WTC11 (cell line): Measurements from ENCODE around the gene SPRR1A. TPM values are rescaled to one million over a fixed set of nuclear protein-coding genes. Genes with fewer than 3 reads are reported as not detected.

Experiments used
- ATAC-seq: fragments of 200-7000 bp; cut with Tn5 transposase; 2 replicates; pipeline ENCODE4 v1.10.0; 2021; ENCODE audit warnings: mild to moderate bottlenecking, moderate library complexity
- CTCF ChIA-PET: fragments of 300-600 bp; sonication (Branson Sonifier 250); formaldehyde crosslinking; loops from one replicate; lab custom pipeline; 2021; ENCODE audit warnings: antibody characterized with exemption; lab: Charles Lee
- POLR2A ChIA-PET: fragments of 350-600 bp; sonication (Branson Sonifier 250); formaldehyde crosslinking; loops from one replicate; lab custom pipeline; 2021; ENCODE audit warnings: antibody characterized with exemption; lab: Charles Lee
- DNase-seq: peaks from one replicate; pipeline ENCODE4 v3.0.0; 2021; ENCODE audit warnings: low spot score
- H3K27ac Mint-ChIP-seq: 2 replicates; pipeline ENCODE4 v1.8.0; 2021; ENCODE audit warnings: mixed read lengths
- H3K27me3 Mint-ChIP-seq: 2 replicates; pipeline ENCODE4 v1.8.0; 2021; ENCODE audit warnings: low read depth, mild to moderate bottlenecking, moderate library complexity, mixed read lengths
- H3K36me3 Mint-ChIP-seq: 2 replicates; pipeline ENCODE4 v1.8.0; 2021; ENCODE audit warnings: mixed read lengths
- H3K4me1 Mint-ChIP-seq: 2 replicates; pipeline ENCODE4 v1.8.0; 2022; ENCODE audit warnings: mixed read lengths
- H3K4me3 Mint-ChIP-seq: 2 replicates; pipeline ENCODE4 v1.8.0; 2021; ENCODE audit warnings: mild to moderate bottlenecking, moderate library complexity, mixed read lengths
- H3K9me3 Mint-ChIP-seq: 2 replicates; pipeline ENCODE4 v1.8.0; 2021; ENCODE audit warnings: mixed read lengths
- FOXP1 ChIP-seq: sonication (generic); formaldehyde crosslinking; IDR thresholded peaks from 2 replicates; pipeline ENCODE4 v1.8.0; 2022; ENCODE audit warnings: missing genetic modification reagents, mild to moderate bottlenecking, moderate library complexity, borderline replicate concordance
- GRHL2 ChIP-seq: fragments of 250-450 bp; sonication (Bioruptor Pico); IDR thresholded peaks from 2 replicates; pipeline ENCODE4 v1.8.0; 2022; ENCODE audit warnings: mild to moderate bottlenecking, moderate library complexity; ENCODE audit not compliant: insufficient replicate concordance, severe bottlenecking
- MXD4 ChIP-seq: fragments of 250-450 bp; sonication (Bioruptor Pico); IDR thresholded peaks from 2 replicates; pipeline ENCODE4 v1.8.0; 2021; ENCODE audit warnings: mild to moderate bottlenecking, moderate library complexity, borderline replicate concordance
- MYBL2 ChIP-seq: sonication (generic); formaldehyde crosslinking; IDR thresholded peaks from 2 replicates; pipeline ENCODE4 v1.8.1; 2023; ENCODE audit warnings: mild to moderate bottlenecking, moderate library complexity, missing genetic modification reagents
- NFE2L1 ChIP-seq: sonication (generic); formaldehyde crosslinking; IDR thresholded peaks from 2 replicates; pipeline ENCODE4 v1.8.1; 2023; ENCODE audit warnings: missing genetic modification reagents
- NR1H2 ChIP-seq: sonication (generic); formaldehyde crosslinking; IDR thresholded peaks from 2 replicates; pipeline ENCODE4 v1.9.0; 2021; ENCODE audit warnings: mild to moderate bottlenecking, moderate library complexity, missing genetic modification reagents
- OVOL2 ChIP-seq: fragments of 250-450 bp; sonication (Bioruptor Pico); IDR thresholded peaks from 2 replicates; pipeline ENCODE4 v1.9.0; 2021; ENCODE audit warnings: mild to moderate bottlenecking, borderline replicate concordance
- RORB ChIP-seq: fragments of 250-450 bp; sonication (Bioruptor Pico); IDR thresholded peaks from 2 replicates; pipeline ENCODE4 v1.9.0; 2021; ENCODE audit warnings: mild to moderate bottlenecking
- SMAD3 ChIP-seq: sonication (generic); formaldehyde crosslinking; IDR thresholded peaks from 2 replicates; pipeline ENCODE4 v1.8.0; 2022; ENCODE audit warnings: missing genetic modification reagents, mild to moderate bottlenecking, borderline replicate concordance
- TCF7 ChIP-seq: sonication (generic); formaldehyde crosslinking; IDR thresholded peaks from 2 replicates; pipeline ENCODE4 v1.8.0; 2022; ENCODE audit warnings: mild to moderate bottlenecking, low read depth, missing genetic modification reagents, moderate library complexity
- TP53 ChIP-seq: sonication (generic); formaldehyde crosslinking; IDR thresholded peaks from 2 replicates; pipeline ENCODE4 v1.8.1; 2023; ENCODE audit warnings: mild to moderate bottlenecking, missing genetic modification reagents
- ZBTB21 ChIP-seq: sonication (generic); formaldehyde crosslinking; IDR thresholded peaks from 2 replicates; pipeline ENCODE4 v1.8.1; 2023; ENCODE audit warnings: mild to moderate bottlenecking, missing genetic modification reagents, borderline replicate concordance
- total RNA-seq: library from RNA; stranded (reverse); gene quantifications from 3 replicates; pipeline ENCODE4 v1.2.3, GENCODE V29; 2021
- TF ChIP-seq, protein P1 (sequence below): fragments of 250-450 bp; sonication (Bioruptor Pico); IDR thresholded peaks from 2 replicates; pipeline ENCODE4 v1.9.0; 2021; ENCODE audit warnings: moderate library complexity, mild to moderate bottlenecking, inconsistent platforms, borderline replicate concordance
- TF ChIP-seq, protein P2 (sequence below): sonication (generic); formaldehyde crosslinking; IDR thresholded peaks from 2 replicates; pipeline ENCODE4 v1.8.0; 2023; ENCODE audit warnings: missing genetic modification reagents, mild to moderate bottlenecking, borderline replicate concordance
- TF ChIP-seq, protein P3 (sequence below): sonication (generic); formaldehyde crosslinking; IDR thresholded peaks from 2 replicates; pipeline ENCODE4 v1.8.1; 2022; ENCODE audit warnings: low read depth, missing genetic modification reagents, borderline replicate concordance
- TF ChIP-seq, protein P4 (sequence below): fragments of 250-450 bp; sonication (Bioruptor Pico); IDR thresholded peaks from 2 replicates; pipeline ENCODE4 v1.9.0; 2021; ENCODE audit warnings: mild to moderate bottlenecking
- TF ChIP-seq, protein P5 (sequence below): sonication (generic); formaldehyde crosslinking; IDR thresholded peaks from 2 replicates; pipeline ENCODE4 v1.8.0; 2023; ENCODE audit warnings: missing genetic modification reagents
- TF ChIP-seq, protein P6 (sequence below): fragments of 250-450 bp; sonication (Bioruptor Pico); conservative IDR thresholded peaks from 2 replicates; pipeline ENCODE4 v1.9.0; 2021; ENCODE audit warnings: mild to moderate bottlenecking
- TF ChIP-seq, protein P7 (sequence below): fragments of 250-450 bp; sonication (Bioruptor Pico); IDR thresholded peaks from 2 replicates; pipeline ENCODE4 v2.1.2; 2022; ENCODE audit warnings: mild to moderate bottlenecking, moderate library complexity

Gene SPRR1A
- total RNA-seq, 1 experiment from 2014 or later = not detected

DNA sequence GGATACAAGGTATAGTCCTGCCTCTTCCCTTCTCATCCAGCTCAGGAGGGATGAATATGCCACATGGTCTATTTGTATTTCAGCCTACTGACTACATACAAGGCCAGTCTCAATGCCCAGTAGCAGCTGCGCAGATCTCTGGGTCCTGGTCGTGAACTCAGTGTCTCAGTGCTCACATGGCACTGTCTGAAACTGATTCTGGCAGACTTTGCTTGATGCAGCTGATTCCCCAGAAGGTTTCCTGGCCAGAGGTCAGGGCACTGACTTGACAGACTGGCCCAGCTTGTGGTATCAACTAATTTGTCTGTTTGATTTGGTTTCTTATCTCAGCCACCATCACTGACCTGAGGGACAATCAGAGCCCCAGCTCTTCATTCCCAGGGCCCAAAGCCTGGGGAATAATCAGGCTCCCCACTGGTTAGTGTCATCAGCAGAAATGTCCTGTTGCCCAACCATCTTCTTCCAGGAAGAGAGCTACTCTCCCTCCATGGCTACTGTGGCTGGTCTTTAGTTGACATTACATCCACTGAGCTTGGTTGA is 20.9 kb upstream of the SPRR1A start:
- H3K4me1 Mint-ChIP-seq = no peaks in the 10 kb centered on the region; the same call in 1 of the 2 replicates
- TF ChIP-seq, protein P1, sequence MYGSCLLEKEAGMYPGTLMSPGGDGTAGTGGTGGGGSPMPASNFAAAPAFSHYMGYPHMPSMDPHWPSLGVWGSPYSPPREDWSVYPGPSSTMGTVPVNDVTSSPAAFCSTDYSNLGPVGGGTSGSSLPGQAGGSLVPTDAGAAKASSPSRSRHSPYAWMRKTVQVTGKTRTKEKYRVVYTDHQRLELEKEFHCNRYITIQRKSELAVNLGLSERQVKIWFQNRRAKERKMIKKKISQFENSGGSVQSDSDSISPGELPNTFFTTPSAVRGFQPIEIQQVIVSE (CRISPR knock-in tag) = no peak
- TF ChIP-seq MXD4 (no peak), NFE2L1 (CRISPR knock-in tag) (no peak), ZBTB21 (CRISPR knock-in tag) (no peak)
- TF ChIP-seq, protein P2, sequence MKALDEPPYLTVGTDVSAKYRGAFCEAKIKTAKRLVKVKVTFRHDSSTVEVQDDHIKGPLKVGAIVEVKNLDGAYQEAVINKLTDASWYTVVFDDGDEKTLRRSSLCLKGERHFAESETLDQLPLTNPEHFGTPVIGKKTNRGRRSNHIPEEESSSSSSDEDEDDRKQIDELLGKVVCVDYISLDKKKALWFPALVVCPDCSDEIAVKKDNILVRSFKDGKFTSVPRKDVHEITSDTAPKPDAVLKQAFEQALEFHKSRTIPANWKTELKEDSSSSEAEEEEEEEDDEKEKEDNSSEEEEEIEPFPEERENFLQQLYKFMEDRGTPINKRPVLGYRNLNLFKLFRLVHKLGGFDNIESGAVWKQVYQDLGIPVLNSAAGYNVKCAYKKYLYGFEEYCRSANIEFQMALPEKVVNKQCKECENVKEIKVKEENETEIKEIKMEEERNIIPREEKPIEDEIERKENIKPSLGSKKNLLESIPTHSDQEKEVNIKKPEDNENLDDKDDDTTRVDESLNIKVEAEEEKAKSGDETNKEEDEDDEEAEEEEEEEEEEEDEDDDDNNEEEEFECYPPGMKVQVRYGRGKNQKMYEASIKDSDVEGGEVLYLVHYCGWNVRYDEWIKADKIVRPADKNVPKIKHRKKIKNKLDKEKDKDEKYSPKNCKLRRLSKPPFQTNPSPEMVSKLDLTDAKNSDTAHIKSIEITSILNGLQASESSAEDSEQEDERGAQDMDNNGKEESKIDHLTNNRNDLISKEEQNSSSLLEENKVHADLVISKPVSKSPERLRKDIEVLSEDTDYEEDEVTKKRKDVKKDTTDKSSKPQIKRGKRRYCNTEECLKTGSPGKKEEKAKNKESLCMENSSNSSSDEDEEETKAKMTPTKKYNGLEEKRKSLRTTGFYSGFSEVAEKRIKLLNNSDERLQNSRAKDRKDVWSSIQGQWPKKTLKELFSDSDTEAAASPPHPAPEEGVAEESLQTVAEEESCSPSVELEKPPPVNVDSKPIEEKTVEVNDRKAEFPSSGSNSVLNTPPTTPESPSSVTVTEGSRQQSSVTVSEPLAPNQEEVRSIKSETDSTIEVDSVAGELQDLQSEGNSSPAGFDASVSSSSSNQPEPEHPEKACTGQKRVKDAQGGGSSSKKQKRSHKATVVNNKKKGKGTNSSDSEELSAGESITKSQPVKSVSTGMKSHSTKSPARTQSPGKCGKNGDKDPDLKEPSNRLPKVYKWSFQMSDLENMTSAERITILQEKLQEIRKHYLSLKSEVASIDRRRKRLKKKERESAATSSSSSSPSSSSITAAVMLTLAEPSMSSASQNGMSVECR = no peak
- TF ChIP-seq, protein P3, sequence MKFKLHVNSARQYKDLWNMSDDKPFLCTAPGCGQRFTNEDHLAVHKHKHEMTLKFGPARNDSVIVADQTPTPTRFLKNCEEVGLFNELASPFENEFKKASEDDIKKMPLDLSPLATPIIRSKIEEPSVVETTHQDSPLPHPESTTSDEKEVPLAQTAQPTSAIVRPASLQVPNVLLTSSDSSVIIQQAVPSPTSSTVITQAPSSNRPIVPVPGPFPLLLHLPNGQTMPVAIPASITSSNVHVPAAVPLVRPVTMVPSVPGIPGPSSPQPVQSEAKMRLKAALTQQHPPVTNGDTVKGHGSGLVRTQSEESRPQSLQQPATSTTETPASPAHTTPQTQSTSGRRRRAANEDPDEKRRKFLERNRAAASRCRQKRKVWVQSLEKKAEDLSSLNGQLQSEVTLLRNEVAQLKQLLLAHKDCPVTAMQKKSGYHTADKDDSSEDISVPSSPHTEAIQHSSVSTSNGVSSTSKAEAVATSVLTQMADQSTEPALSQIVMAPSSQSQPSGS (CRISPR knock-in tag) = no peak
- TF ChIP-seq, all 79 proteins: peak for 0
- Mint-ChIP-seq H3K9me3 (peaks cover 7% of the 10 kb centered on the region), H3K27me3 (no peaks in the 10 kb centered on the region; the same call in 1 of the 2 replicates), H3K4me3 (no peak overlapping the region), H3K27ac (no peak overlapping the region), H3K36me3 (no peaks in the 10 kb centered on the region)
- POLR2A ChIA-PET = no interaction called here
- no peak for ATAC-seq
- CTCF ChIA-PET = interaction anchor here (0.6 to 10.9 kb wide), 6 partner anchors 9 to 946 kb away, joined by 3 to 123 read pairs (median 3); no protein-coding TSS in a partner anchor
- no peak for DNase-seq

DNA sequence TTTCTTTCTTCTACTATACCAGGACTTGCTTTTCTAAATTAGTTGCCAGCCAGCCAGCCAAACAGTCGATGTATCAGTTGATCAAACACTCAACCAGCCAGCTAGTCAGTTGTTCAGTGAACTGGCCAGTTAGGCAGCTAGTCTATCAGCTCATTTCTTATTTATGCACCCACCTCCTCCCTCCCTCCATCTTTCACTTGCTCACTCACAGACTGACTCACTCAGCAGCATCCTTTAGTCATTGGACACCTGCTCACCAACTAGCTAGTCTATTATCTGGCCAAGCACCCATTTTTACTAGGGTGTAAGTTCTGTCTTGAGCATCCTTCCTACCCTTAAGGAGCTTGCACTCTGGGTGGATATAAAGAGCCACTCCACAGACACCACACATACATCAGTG is 19.3 kb upstream of the SPRR1A start:
- CTCF ChIA-PET = interaction anchor here (10.9 kb wide), 1 partner anchor 227 kb away, joined by 123 read pairs; no protein-coding TSS in a partner anchor
- H3K27me3 Mint-ChIP-seq = no peaks in the 10 kb centered on the region; the same call in 1 of the 2 replicates
- DNase-seq = no peak
- TF ChIP-seq, protein P4, sequence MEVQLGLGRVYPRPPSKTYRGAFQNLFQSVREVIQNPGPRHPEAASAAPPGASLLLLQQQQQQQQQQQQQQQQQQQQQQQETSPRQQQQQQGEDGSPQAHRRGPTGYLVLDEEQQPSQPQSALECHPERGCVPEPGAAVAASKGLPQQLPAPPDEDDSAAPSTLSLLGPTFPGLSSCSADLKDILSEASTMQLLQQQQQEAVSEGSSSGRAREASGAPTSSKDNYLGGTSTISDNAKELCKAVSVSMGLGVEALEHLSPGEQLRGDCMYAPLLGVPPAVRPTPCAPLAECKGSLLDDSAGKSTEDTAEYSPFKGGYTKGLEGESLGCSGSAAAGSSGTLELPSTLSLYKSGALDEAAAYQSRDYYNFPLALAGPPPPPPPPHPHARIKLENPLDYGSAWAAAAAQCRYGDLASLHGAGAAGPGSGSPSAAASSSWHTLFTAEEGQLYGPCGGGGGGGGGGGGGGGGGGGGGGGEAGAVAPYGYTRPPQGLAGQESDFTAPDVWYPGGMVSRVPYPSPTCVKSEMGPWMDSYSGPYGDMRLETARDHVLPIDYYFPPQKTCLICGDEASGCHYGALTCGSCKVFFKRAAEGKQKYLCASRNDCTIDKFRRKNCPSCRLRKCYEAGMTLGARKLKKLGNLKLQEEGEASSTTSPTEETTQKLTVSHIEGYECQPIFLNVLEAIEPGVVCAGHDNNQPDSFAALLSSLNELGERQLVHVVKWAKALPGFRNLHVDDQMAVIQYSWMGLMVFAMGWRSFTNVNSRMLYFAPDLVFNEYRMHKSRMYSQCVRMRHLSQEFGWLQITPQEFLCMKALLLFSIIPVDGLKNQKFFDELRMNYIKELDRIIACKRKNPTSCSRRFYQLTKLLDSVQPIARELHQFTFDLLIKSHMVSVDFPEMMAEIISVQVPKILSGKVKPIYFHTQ (CRISPR knock-in tag) = no peak
- TF ChIP-seq TP53 (CRISPR knock-in tag) (no peak), MYBL2 (CRISPR knock-in tag) (no peak), OVOL2 (no peak), SMAD3 (CRISPR knock-in tag) (no peak), RORB (CRISPR knock-in tag) (no peak), NR1H2 (CRISPR knock-in tag) (no peak), FOXP1 (no peak), GRHL2 (CRISPR knock-in tag) (no peak), TCF7 (CRISPR knock-in tag) (no peak)
- TF ChIP-seq, protein P1 (CRISPR knock-in tag) = no peak
- TF ChIP-seq, protein P5, sequence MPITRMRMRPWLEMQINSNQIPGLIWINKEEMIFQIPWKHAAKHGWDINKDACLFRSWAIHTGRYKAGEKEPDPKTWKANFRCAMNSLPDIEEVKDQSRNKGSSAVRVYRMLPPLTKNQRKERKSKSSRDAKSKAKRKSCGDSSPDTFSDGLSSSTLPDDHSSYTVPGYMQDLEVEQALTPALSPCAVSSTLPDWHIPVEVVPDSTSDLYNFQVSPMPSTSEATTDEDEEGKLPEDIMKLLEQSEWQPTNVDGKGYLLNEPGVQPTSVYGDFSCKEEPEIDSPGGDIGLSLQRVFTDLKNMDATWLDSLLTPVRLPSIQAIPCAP (CRISPR knock-in tag) = no peak
- TF ChIP-seq, protein P6, sequence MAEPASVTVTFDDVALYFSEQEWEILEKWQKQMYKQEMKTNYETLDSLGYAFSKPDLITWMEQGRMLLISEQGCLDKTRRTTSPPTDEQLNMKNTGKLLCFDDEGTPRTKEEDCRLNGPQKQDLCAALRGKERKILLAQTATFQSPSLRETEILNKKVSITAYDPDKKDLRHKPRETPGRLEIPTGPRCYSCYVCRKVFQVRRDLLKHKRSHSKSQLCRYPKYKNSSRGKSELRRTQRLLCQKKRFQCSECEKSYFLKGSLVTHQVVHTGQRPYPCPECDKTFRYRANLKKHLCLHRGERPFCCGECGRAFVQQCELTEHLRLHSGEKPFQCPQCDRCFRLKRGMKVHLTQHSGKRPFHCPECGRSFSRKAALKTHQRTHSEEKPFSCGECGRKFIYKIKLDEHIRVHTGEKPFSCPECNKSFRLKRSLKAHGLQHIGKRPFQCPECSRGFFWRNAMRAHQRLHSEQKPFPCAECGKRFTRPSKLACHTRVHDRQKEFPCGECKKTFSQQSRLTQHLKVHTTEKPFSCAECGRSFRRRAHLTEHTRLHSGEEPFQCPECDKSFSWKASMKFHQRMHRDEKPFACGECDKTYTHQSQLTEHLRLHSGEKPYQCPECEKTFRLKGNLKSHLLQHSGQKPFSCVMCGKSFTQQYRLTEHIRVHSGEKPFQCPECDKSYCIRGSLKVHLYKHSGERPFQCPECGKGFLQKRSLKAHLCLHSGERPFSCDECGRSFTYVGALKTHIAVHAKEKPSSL (CRISPR knock-in tag) = no peak
- TF ChIP-seq, protein P7, sequence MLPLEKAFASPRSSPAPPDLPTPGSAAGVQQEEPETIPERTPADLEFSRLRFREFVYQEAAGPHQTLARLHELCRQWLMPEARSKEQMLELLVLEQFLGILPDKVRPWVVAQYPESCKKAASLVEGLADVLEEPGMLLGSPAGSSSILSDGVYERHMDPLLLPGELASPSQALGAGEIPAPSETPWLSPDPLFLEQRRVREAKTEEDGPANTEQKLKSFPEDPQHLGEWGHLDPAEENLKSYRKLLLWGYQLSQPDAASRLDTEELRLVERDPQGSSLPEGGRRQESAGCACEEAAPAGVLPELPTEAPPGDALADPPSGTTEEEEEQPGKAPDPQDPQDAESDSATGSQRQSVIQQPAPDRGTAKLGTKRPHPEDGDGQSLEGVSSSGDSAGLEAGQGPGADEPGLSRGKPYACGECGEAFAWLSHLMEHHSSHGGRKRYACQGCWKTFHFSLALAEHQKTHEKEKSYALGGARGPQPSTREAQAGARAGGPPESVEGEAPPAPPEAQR = no peak

More for the DNA sequence above, 19.3 kb upstream of the SPRR1A start:
- no peaks in the 10 kb centered on the region for H3K36me3 Mint-ChIP-seq
- H3K9me3 Mint-ChIP-seq = peaks cover 4% of the 10 kb centered on the region; the same call in 1 of the 2 replicates
- POLR2A ChIA-PET = no interaction called here
- H3K27ac Mint-ChIP-seq = no peak overlapping the region
- no peaks in the 10 kb centered on the region; the same call in 1 of the 2 replicates for H3K4me1 Mint-ChIP-seq
- ATAC-seq = no peak
- no peak overlapping the region for H3K4me3 Mint-ChIP-seq
